NB4 (cell line): ENCODE results near the gene RANBP10.

Experiments
- DNase-seq: peaks from one replicate; pipeline ENCODE4 v3.0.0; 2010; ENCODE audit warnings: low read depth
- H3K4me3 ChIP-seq: one replicate; pipeline ENCODE4 v1.5.1; 2011; ENCODE audit warnings: mild to moderate bottlenecking, low read depth, low read length, moderate library complexity
- CTCF ChIP-seq: IDR thresholded peaks from one replicate; pipeline ENCODE4 v1.5.1; 2012; ENCODE audit warnings: low read depth, low read length
- MAX ChIP-seq: IDR thresholded peaks from 2 replicates; pipeline ENCODE4 v1.6.1; 2011; ENCODE audit warnings: low read depth, low read length
- MYC ChIP-seq: IDR thresholded peaks from 2 replicates; pipeline ENCODE4 v1.6.1; 2011; ENCODE audit warnings: low read depth, low read length
- POLR2A ChIP-seq: IDR thresholded peaks from 2 replicates; pipeline ENCODE4 v1.6.1; 2011; ENCODE audit warnings: mild to moderate bottlenecking; ENCODE audit not compliant: insufficient read length; ENCODE audit errors: extremely low read depth

RANBP10 gene

GRCh38 chr16:67820608-67821259, 14.4 kb upstream of the RANBP10 start:
- DNase-seq = no peak
- no peak overlapping the region for H3K4me3 ChIP-seq
- TF ChIP-seq CTCF (no peak), MYC (no peak), MAX (no peak), POLR2A (no peak)

- DNase-seq = no peak
- TF ChIP-seq MAX = no peak
- no peak for TF ChIP-seq MYC
- TF ChIP-seq POLR2A = no peak
- no peak for TF ChIP-seq CTCF
- H3K4me3 ChIP-seq = no peak overlapping the region
These were observed 8.2 kb upstream of the RANBP10 start for GRCh38 chr16:67814567-67814966.

GRCh38 chr16:67811899-67812298, 5.5 kb upstream of the RANBP10 start:
- no peak for DNase-seq
- TF ChIP-seq MAX = no peak
- TF ChIP-seq CTCF = no peak
- no peak for TF ChIP-seq MYC
- TF ChIP-seq POLR2A = no peak
- no peak overlapping the region for H3K4me3 ChIP-seq

GRCh38 chr16:67807148-67807682, 855 bp upstream of the RANBP10 start:
- no peak for DNase-seq
- H3K4me3 ChIP-seq = peak overlapping the region; percentile 98
- no peak for TF ChIP-seq MAX
- TF ChIP-seq CTCF = no peak
- TF ChIP-seq POLR2A = no peak
- TF ChIP-seq MYC = no peak

GRCh38 chr16:67805718-67806427, 487 bp downstream of the RANBP10 start:
- H3K4me3 ChIP-seq = peak overlapping the region; percentile 98
- no peak for DNase-seq
- TF ChIP-seq CTCF (no peak), MYC (no peak), MAX (no peak), POLR2A (no peak)
